ENCODE measurements around the gene HJV. TPM values are rescaled to one million over a fixed set of nuclear protein-coding genes. Genes with fewer than 3 reads are reported as not detected.
A peak's percentile ranks its signal among the peaks of the same experiment; 100 is the strongest.

The HJV gene
- total and polyA plus RNA-seq, 5 donors from 2014 or later, result not detected

GRCh38 chr1:145999321-146000024 is 22.1 kb downstream of the HJV start:
- Histone ChIP-seq H3K4me3 (ENCODE audit: low read depth, low read length) (peak overlapping the region; percentile 97), H3K27ac (ENCODE audit: insufficient read depth, low read length, poor library complexity, severe bottlenecking) (peak overlapping the region; percentile 93), H3K4me1 (ENCODE audit: control insufficient read depth, insufficient read depth, low read length, poor library complexity, severe bottlenecking) (peaks cover 60% of the 10 kb centered on the region), H3K27me3 (ENCODE audit: control insufficient read depth, insufficient read depth, low read length) (no peaks in the 10 kb centered on the region), H3K36me3 (ENCODE audit: control insufficient read depth, insufficient read depth, low read length) (peaks cover 15% of the 10 kb centered on the region), H3K9me3 (ENCODE audit: control insufficient read depth in 2 of 2, low read length in 2 of 2) (no peaks in the 10 kb centered on the region)
- peak; percentile 18 to 26 for ATAC-seq (ENCODE audit: low read depth in 2 of 2)
- Mint-ChIP-seq H3K27me3 (no peaks in the 10 kb centered on the region), H3K36me3 (peaks cover 20% of the 10 kb centered on the region), H3K9me3 (peaks cover 0 to 9% (median 0%) of the 10 kb centered on the region in 7 donors), H3K4me3 (peak overlapping the region; percentile 90 to 100 (median 98)), H3K27ac (peak overlapping the region; percentile 96 to 100 (median 98)), H3K4me1 (peaks cover 12 to 64% (median 39%) of the 10 kb centered on the region in 4 donors)
- peak in 2 of 3 donors; percentile 49 to 80 for DNase-seq

- H3K4me3 ChIP-seq (ENCODE audit: low read depth, low read length), result peak overlapping the region; percentile 97
- H3K9me3 ChIP-seq (ENCODE audit: control insufficient read depth in 2 of 2, low read length in 2 of 2), result no peaks in the 10 kb centered on the region
- ATAC-seq (ENCODE audit: low read depth in 2 of 2), result no peak
- H3K27me3 ChIP-seq (ENCODE audit: control insufficient read depth, insufficient read depth, low read length), result no peaks in the 10 kb centered on the region
- peak overlapping the region; percentile 96 to 100 (median 98) for H3K27ac Mint-ChIP-seq
- H3K4me1 Mint-ChIP-seq, result peaks cover 8 to 58% (median 44%) of the 10 kb centered on the region in 4 donors
- H3K36me3 Mint-ChIP-seq, result peaks cover 38% of the 10 kb centered on the region
- peaks cover 70% of the 10 kb centered on the region for H3K4me1 ChIP-seq (ENCODE audit: control insufficient read depth, insufficient read depth, low read length, poor library complexity, severe bottlenecking)
- H3K27me3 Mint-ChIP-seq, result no peaks in the 10 kb centered on the region
- no peak for DNase-seq
- H3K36me3 ChIP-seq (ENCODE audit: control insufficient read depth, insufficient read depth, low read length), result peaks cover 33% of the 10 kb centered on the region
- peak overlapping the region; percentile 90 to 100 (median 98) for H3K4me3 Mint-ChIP-seq
- H3K27ac ChIP-seq (ENCODE audit: insufficient read depth, low read length, poor library complexity, severe bottlenecking), result peak overlapping the region; percentile 93
- H3K9me3 Mint-ChIP-seq, result peaks cover 0 to 10% (median 0%) of the 10 kb centered on the region in 7 donors
Observed at GRCh38 chr1:145997718-145998023, 23.9 kb downstream of the HJV start.

GRCh38 chr1:145997016-145997717 is 24.4 kb downstream of the HJV start:
- Histone ChIP-seq H3K27ac (ENCODE audit: insufficient read depth, low read length, poor library complexity, severe bottlenecking) (peak overlapping the region; percentile 93), H3K9me3 (ENCODE audit: control insufficient read depth in 2 of 2, low read length in 2 of 2) (no peaks in the 10 kb centered on the region), H3K4me3 (ENCODE audit: low read depth, low read length) (peak overlapping the region; percentile 97), H3K27me3 (ENCODE audit: control insufficient read depth, insufficient read depth, low read length) (no peaks in the 10 kb centered on the region), H3K4me1 (ENCODE audit: control insufficient read depth, insufficient read depth, low read length, poor library complexity, severe bottlenecking) (peaks cover 76% of the 10 kb centered on the region), H3K36me3 (ENCODE audit: control insufficient read depth, insufficient read depth, low read length) (peaks cover 38% of the 10 kb centered on the region)
- H3K4me3 Mint-ChIP-seq, result peak overlapping the region; percentile 90 to 100 (median 98)
- ATAC-seq (ENCODE audit: low read depth in 2 of 2), result peak; percentile 58 to 70
- peaks cover 8 to 62% (median 47%) of the 10 kb centered on the region in 4 donors for H3K4me1 Mint-ChIP-seq
- peak overlapping the region; percentile 96 to 100 (median 98) for H3K27ac Mint-ChIP-seq
- DNase-seq, result peak; percentile 56 to 92 (median 83)
- peaks cover 42% of the 10 kb centered on the region for H3K36me3 Mint-ChIP-seq
- H3K27me3 Mint-ChIP-seq, result no peaks in the 10 kb centered on the region
- H3K9me3 Mint-ChIP-seq, result peaks cover 0 to 10% (median 0%) of the 10 kb centered on the region in 7 donors

- Mint-ChIP-seq H3K27me3 (no peaks in the 10 kb centered on the region), H3K4me1 (peaks cover 5 to 62% (median 47%) of the 10 kb centered on the region in 4 donors), H3K36me3 (peaks cover 49% of the 10 kb centered on the region), H3K4me3 (peak within 1 kb of the TSS; percentile 90 to 100 (median 98)), H3K9me3 (peaks cover 0 to 10% (median 0%) of the 10 kb centered on the region in 7 donors), H3K27ac (peak within 1 kb of the TSS; percentile 96 to 100 (median 98))
- ATAC-seq (ENCODE audit: low read depth in 2 of 2) (peak; percentile 90 to 91), DNase-seq (peak; percentile 88 to 98 (median 94))
- Histone ChIP-seq H3K27ac (ENCODE audit: insufficient read depth, low read length, poor library complexity, severe bottlenecking) (peak within 1 kb of the TSS; percentile 93), H3K27me3 (ENCODE audit: control insufficient read depth, insufficient read depth, low read length) (no peaks in the 10 kb centered on the region), H3K4me1 (ENCODE audit: control insufficient read depth, insufficient read depth, low read length, poor library complexity, severe bottlenecking) (peaks cover 76% of the 10 kb centered on the region), H3K9me3 (ENCODE audit: control insufficient read depth in 2 of 2, low read length in 2 of 2) (no peaks in the 10 kb centered on the region), H3K36me3 (ENCODE audit: control insufficient read depth, insufficient read depth, low read length) (peaks cover 42% of the 10 kb centered on the region), H3K4me3 (ENCODE audit: low read depth, low read length) (peak within 1 kb of the TSS; percentile 97)
Observed at GRCh38 chr1:145996433-145997015, 25.0 kb downstream of the HJV start, which contains the start of gene TXNIP. TSS of gene TXNIP (minus strand) at chr1:145996579. CDS start at chr1:145996266, 313 bp downstream.

GRCh38 chr1:145995964-145996432 is 25.5 kb downstream of the HJV start:
- Mint-ChIP-seq H3K9me3 (peaks cover 0 to 10% (median 0%) of the 10 kb centered on the region in 7 donors), H3K4me3 (peak overlapping the region; percentile 90 to 100 (median 98)), H3K36me3 (peaks cover 49% of the 10 kb centered on the region), H3K27me3 (no peaks in the 10 kb centered on the region), H3K27ac (peak overlapping the region; percentile 96 to 100 (median 98)), H3K4me1 (peaks cover 6 to 62% (median 48%) of the 10 kb centered on the region in 4 donors)
- Histone ChIP-seq H3K4me3 (ENCODE audit: low read depth, low read length) (peak overlapping the region; percentile 97), H3K27me3 (ENCODE audit: control insufficient read depth, insufficient read depth, low read length) (no peaks in the 10 kb centered on the region), H3K27ac (ENCODE audit: insufficient read depth, low read length, poor library complexity, severe bottlenecking) (peak overlapping the region; percentile 93), H3K9me3 (ENCODE audit: control insufficient read depth in 2 of 2, low read length in 2 of 2) (no peaks in the 10 kb centered on the region), H3K36me3 (ENCODE audit: control insufficient read depth, insufficient read depth, low read length) (peaks cover 42% of the 10 kb centered on the region), H3K4me1 (ENCODE audit: control insufficient read depth, insufficient read depth, low read length, poor library complexity, severe bottlenecking) (peaks cover 75% of the 10 kb centered on the region)
- DNase-seq (peak in 1 of 3 donors; percentile 48), ATAC-seq (ENCODE audit: low read depth in 2 of 2) (no peak)

- Histone ChIP-seq H3K4me1 (ENCODE audit: control insufficient read depth, insufficient read depth, low read length, poor library complexity, severe bottlenecking) (peaks cover 72% of the 10 kb centered on the region), H3K27me3 (ENCODE audit: control insufficient read depth, insufficient read depth, low read length) (no peaks in the 10 kb centered on the region), H3K9me3 (ENCODE audit: control insufficient read depth in 2 of 2, low read length in 2 of 2) (no peaks in the 10 kb centered on the region), H3K36me3 (ENCODE audit: control insufficient read depth, insufficient read depth, low read length) (peaks cover 42% of the 10 kb centered on the region), H3K4me3 (ENCODE audit: low read depth, low read length) (peak overlapping the region; percentile 97), H3K27ac (ENCODE audit: insufficient read depth, low read length, poor library complexity, severe bottlenecking) (peak overlapping the region; percentile 93)
- Mint-ChIP-seq H3K27me3 (no peaks in the 10 kb centered on the region), H3K4me3 (peak overlapping the region; percentile 90 to 100 (median 98)), H3K9me3 (peaks cover 0 to 10% (median 1%) of the 10 kb centered on the region in 7 donors), H3K36me3 (peaks cover 49% of the 10 kb centered on the region), H3K27ac (peak overlapping the region; percentile 96 to 100 (median 98)), H3K4me1 (peaks cover 6 to 65% (median 52%) of the 10 kb centered on the region in 4 donors)
- no peak for ATAC-seq (ENCODE audit: low read depth in 2 of 2)
- peak in 1 of 3 donors; percentile 54 for DNase-seq
Observed at GRCh38 chr1:145995148-145995881, 26.2 kb downstream of the HJV start.

All from CD4-positive, CD25-positive, alpha-beta regulatory T cell (primary cell).